GM18498 (cell line): ENCODE results near the gene SPATA2L.
A peak's percentile ranks its signal among the peaks of the same experiment; 100 is the strongest.

ENCODE experiments used
- ATAC-seq: cut with Tn5 transposase; IDR thresholded peaks from one replicate; pipeline ENCODE4 v1.9.1; 2021; ENCODE audit warnings: mild to moderate bottlenecking, moderate library complexity; ENCODE audit not compliant: unreplicated experiment

SPATA2L gene

GRCh38 chr16:89658221-89658879, 43.2 kb downstream of the SPATA2L start:
- ATAC-seq, result no peak

GRCh38 chr16:89657442-89658220, 43.9 kb downstream of the SPATA2L start, which contains the start of the genes CHMP1A and SPATA33:
Gene CHMP1A, minus strand, starts transcription at chr16:89657708. Its CDS starts 120 bp downstream, at chr16:89657588.
Gene SPATA33, plus strand, starts transcription at chr16:89657836. Its CDS starts 76 bp downstream, at chr16:89657912.
- peak; percentile 90 for ATAC-seq

GRCh38 chr16:89656435-89657121, 44.9 kb downstream of the SPATA2L start:
- no peak for ATAC-seq

- no peak for ATAC-seq
These were observed 46.4 kb downstream of the SPATA2L start for GRCh38 chr16:89655062-89655643.

GRCh38 chr16:89653656-89654295, 47.7 kb downstream of the SPATA2L start:
- no peak for ATAC-seq

- no peak for ATAC-seq
These were observed 49.9 kb downstream of the SPATA2L start for GRCh38 chr16:89651584-89651983.

- no peak for ATAC-seq
These were observed 54.6 kb downstream of the SPATA2L start for GRCh38 chr16:89646906-89647305.
